Measurements from ENCODE around the gene STRADA.

DNA sequence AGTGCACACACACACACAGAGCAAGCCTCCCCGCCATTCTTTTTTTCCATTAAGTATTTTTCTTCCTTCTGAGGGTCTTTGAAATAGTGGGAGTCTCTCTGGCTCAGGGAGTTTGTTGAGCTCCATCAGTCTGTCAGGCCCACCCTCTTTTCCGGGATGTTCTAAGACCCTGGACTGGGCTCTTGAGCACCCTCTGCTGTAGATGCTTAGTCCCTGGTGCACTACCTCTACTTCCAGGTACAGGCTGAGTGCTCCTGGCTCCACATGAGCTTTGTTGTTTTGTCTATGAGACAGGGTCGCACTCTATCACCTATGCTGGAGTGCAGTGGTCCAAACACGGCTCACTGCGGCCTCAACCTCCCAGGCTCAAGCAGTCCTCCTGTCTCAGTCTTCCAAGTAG lies 62.4 kb downstream of the STRADA start:
- TF ChIP-seq, protein P1, sequence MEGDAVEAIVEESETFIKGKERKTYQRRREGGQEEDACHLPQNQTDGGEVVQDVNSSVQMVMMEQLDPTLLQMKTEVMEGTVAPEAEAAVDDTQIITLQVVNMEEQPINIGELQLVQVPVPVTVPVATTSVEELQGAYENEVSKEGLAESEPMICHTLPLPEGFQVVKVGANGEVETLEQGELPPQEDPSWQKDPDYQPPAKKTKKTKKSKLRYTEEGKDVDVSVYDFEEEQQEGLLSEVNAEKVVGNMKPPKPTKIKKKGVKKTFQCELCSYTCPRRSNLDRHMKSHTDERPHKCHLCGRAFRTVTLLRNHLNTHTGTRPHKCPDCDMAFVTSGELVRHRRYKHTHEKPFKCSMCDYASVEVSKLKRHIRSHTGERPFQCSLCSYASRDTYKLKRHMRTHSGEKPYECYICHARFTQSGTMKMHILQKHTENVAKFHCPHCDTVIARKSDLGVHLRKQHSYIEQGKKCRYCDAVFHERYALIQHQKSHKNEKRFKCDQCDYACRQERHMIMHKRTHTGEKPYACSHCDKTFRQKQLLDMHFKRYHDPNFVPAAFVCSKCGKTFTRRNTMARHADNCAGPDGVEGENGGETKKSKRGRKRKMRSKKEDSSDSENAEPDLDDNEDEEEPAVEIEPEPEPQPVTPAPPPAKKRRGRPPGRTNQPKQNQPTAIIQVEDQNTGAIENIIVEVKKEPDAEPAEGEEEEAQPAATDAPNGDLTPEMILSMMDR (IDR thresholded peaks at IDR 0.05) = no peak
- TF ChIP-seq EP300 (IDR thresholded peaks at IDR 0.05) = no peak
- no peak for TF ChIP-seq POLR2A (IDR thresholded peaks at IDR 0.05)
